Upper lobe of left lung (tissue), 6 donors: ENCODE results near the gene LARGE1. TPM values are rescaled to one million over a fixed set of nuclear protein-coding genes. Genes with fewer than 3 reads are reported as not detected.

ENCODE experiments used
- ATAC-seq, 2 donors: fragments of 200-7000 bp; cut with Tn5 transposase; one replicate each; pipeline ENCODE4 v1.9.1; 2022; ENCODE audit warnings: mild to moderate bottlenecking in 2 of 2, moderate library complexity in 2 of 2; ENCODE audit not compliant: low FRiP score in 2 of 2
- DNase-seq, 2 donors: peaks; one replicate each; pipeline ENCODE4 v3.0.0-alpha.2; 2019 to 2020
- H3K27ac ChIP-seq, 4 donors: fragments of 200-600 bp; sonication (generic); one replicate each; pipeline ENCODE4 v1.5.1; 2016 to 2019
- H3K27me3 ChIP-seq, 4 donors: fragments of 200-600 bp; sonication (generic); one replicate each; pipeline ENCODE4 v1.5.1; 2017 to 2019
- H3K36me3 ChIP-seq, 4 donors: fragments of 200-600 bp; sonication (generic); one replicate each; pipeline ENCODE4 v1.5.1; 2016 to 2019
- H3K4me1 ChIP-seq, 4 donors: fragments of 200-600 bp; sonication (generic); one replicate each; pipeline ENCODE4 v1.5.1; 2018 to 2019
- H3K4me3 ChIP-seq, 4 donors: fragments of 200-600 bp; sonication (generic); one replicate each; pipeline ENCODE4 v1.5.1; 2017 to 2019; ENCODE audit warnings: mild to moderate bottlenecking in 2 of 4, moderate library complexity in 1 of 4
- H3K9me3 ChIP-seq, 4 donors: fragments of 200-600 bp; sonication (generic); one replicate each; pipeline ENCODE4 v1.5.1; 2018 to 2019
- CTCF ChIP-seq, 6 experiments: fragments of 450-650 bp in 4 of 6; fragments of 200-600 bp in 2 of 6; sonication (generic) in 2 of 6; IDR thresholded peaks; one replicate each; pipeline ENCODE4 v1.5.1; 2016 to 2019; ENCODE audit warnings: antibody characterized with exemption in 6 of 6
- EP300 ChIP-seq, 4 donors: sonication (generic); formaldehyde crosslinking; IDR thresholded peaks; one replicate each; pipeline ENCODE4 v1.5.1; 2017; ENCODE audit warnings: antibody characterized with exemption in 4 of 4, control low read depth in 2 of 4
- POLR2A ChIP-seq, 4 donors: fragments of 450-650 bp; IDR thresholded peaks; one replicate each; pipeline ENCODE4 v1.5.1; 2016 to 2017; ENCODE audit warnings: antibody characterized with exemption in 4 of 4, mild to moderate bottlenecking in 2 of 4
- POLR2AphosphoS5 ChIP-seq, 2 donors: sonication (generic); formaldehyde crosslinking; IDR thresholded peaks; one replicate each; pipeline ENCODE4 v1.5.1; 2017; ENCODE audit warnings: antibody characterized with exemption in 2 of 2
- WGBS, 2 donors: methylation state at CpG; one replicate each; pipeline ENCODE4 v1.1.5; 2017 to 2018; 5-methylcytosine and 5-hydroxymethylcytosine counted together
- total RNA-seq, 6 donors: library from RNA; depleted of rRNA in 4 of 6; stranded (reverse); fragments of >200 nt in 4 of 6; gene quantifications; one replicate each; pipeline versions ENCODE4 v1.1.0 to v1.2.1, GENCODE V29; 2016 to 2021
- donor health status: DM: no; HTN: no; CAD: no; lungs with moderate emphysema.
- donor health status: DM: no; HTN: yes; CAD: no; lungs with severe emphysema.

The LARGE1 gene
- total RNA-seq, 6 donors from 2014 or later: 14.0 to 56.6 (median 25.3) TPM

- Histone ChIP-seq H3K27ac (no peak overlapping the region), H3K4me1 (peaks cover 0 to 8% (median 1%) of the 10 kb centered on the region in 4 donors), H3K4me3 (no peak overlapping the region), H3K36me3 (no peaks in the 10 kb centered on the region), H3K9me3 (no peaks in the 10 kb centered on the region), H3K27me3 (no peaks in the 10 kb centered on the region)
- DNase-seq (no peak), ATAC-seq (no peak)
- no peak for TF ChIP-seq POLR2A (IDR thresholded peaks at IDR 0.05)
- TF ChIP-seq CTCF (IDR thresholded peaks at IDR 0.05): no peak
- TF ChIP-seq EP300 (IDR thresholded peaks at IDR 0.05): no peak
- no peak for TF ChIP-seq POLR2AphosphoS5 (IDR thresholded peaks at IDR 0.05)
- 59 to 65% methylated on average over 4 of the region's 4 CpGs for WGBS, 2 donors
Measured at GRCh38 chr22:33957086-33957485, 36.8 kb upstream of the LARGE1 start.

GRCh38 chr22:33952776-33953175 is 32.5 kb upstream of the LARGE1 start:
- no peaks in the 10 kb centered on the region for H3K4me1 ChIP-seq
- H3K4me3 ChIP-seq: no peak overlapping the region
- no peaks in the 10 kb centered on the region for H3K9me3 ChIP-seq
- H3K36me3 ChIP-seq: no peaks in the 10 kb centered on the region
- WGBS, 2 donors: 67 to 74% methylated on average over 4 of the region's 4 CpGs
- ATAC-seq (no peak), DNase-seq (no peak)
- no peaks in the 10 kb centered on the region for H3K27me3 ChIP-seq
- no peak overlapping the region for H3K27ac ChIP-seq
- TF ChIP-seq POLR2AphosphoS5 (IDR thresholded peaks at IDR 0.05) (no peak), CTCF (IDR thresholded peaks at IDR 0.05) (no peak), POLR2A (IDR thresholded peaks at IDR 0.05) (no peak), EP300 (IDR thresholded peaks at IDR 0.05) (no peak)

GRCh38 chr22:33940741-33941140 is 20.5 kb upstream of the LARGE1 start:
- Histone ChIP-seq H3K36me3 (no peaks in the 10 kb centered on the region), H3K4me1 (no peaks in the 10 kb centered on the region), H3K9me3 (no peaks in the 10 kb centered on the region), H3K27ac (no peak overlapping the region), H3K27me3 (no peaks in the 10 kb centered on the region), H3K4me3 (no peak overlapping the region)
- DNase-seq (no peak), ATAC-seq (no peak)
- TF ChIP-seq POLR2AphosphoS5 (IDR thresholded peaks at IDR 0.05) (no peak), CTCF (IDR thresholded peaks at IDR 0.05) (no peak), EP300 (IDR thresholded peaks at IDR 0.05) (no peak), POLR2A (IDR thresholded peaks at IDR 0.05) (no peak)
- WGBS, 2 donors: 69 to 79% methylated on average over 5 of the region's 5 CpGs

GRCh38 chr22:33932997-33933396 is 12.7 kb upstream of the LARGE1 start:
- no peak for ATAC-seq
- Histone ChIP-seq H3K36me3 (no peaks in the 10 kb centered on the region), H3K9me3 (no peaks in the 10 kb centered on the region), H3K27me3 (no peaks in the 10 kb centered on the region), H3K4me1 (no peaks in the 10 kb centered on the region), H3K27ac (no peak overlapping the region), H3K4me3 (no peak overlapping the region)
- TF ChIP-seq POLR2AphosphoS5 (IDR thresholded peaks at IDR 0.05) (no peak), CTCF (IDR thresholded peaks at IDR 0.05) (no peak), EP300 (IDR thresholded peaks at IDR 0.05) (no peak), POLR2A (IDR thresholded peaks at IDR 0.05) (no peak)
- WGBS, 2 donors: 90 to 95% methylated on average over 2 of the region's 2 CpGs
- DNase-seq: no peak

GRCh38 chr22:33931406-33931805 is 11.1 kb upstream of the LARGE1 start:
- ATAC-seq (no peak), DNase-seq (no peak)
- Histone ChIP-seq H3K9me3 (no peaks in the 10 kb centered on the region), H3K27me3 (no peaks in the 10 kb centered on the region), H3K27ac (no peak overlapping the region), H3K4me3 (no peak overlapping the region), H3K36me3 (no peaks in the 10 kb centered on the region), H3K4me1 (no peaks in the 10 kb centered on the region)
- TF ChIP-seq POLR2A (IDR thresholded peaks at IDR 0.05) (no peak), EP300 (IDR thresholded peaks at IDR 0.05) (no peak), POLR2AphosphoS5 (IDR thresholded peaks at IDR 0.05) (no peak), CTCF (IDR thresholded peaks at IDR 0.05) (no peak)
- WGBS, 2 donors: 93 to 95% methylated on average over 1 of the region's 1 CpG
